ENCODE results near the gene CLIP1.

Gene CLIP1

GRCh38 chr12:122354958-122355641, 67.4 kb downstream of the CLIP1 start:
- no peak for DNase-seq

GRCh38 chr12:122352394-122352793, 70.1 kb downstream of the CLIP1 start:
- DNase-seq, result no peak

- DNase-seq, result no peak
Observed at GRCh38 chr12:122350141-122350848, 72.2 kb downstream of the CLIP1 start.

- DNase-seq, result no peak
Observed at GRCh38 chr12:122349078-122349477, 73.4 kb downstream of the CLIP1 start.

GRCh38 chr12:122348505-122348904, 74.0 kb downstream of the CLIP1 start:
- no peak for DNase-seq

- no peak for DNase-seq
Observed at GRCh38 chr12:122346054-122346453, 76.4 kb downstream of the CLIP1 start.

- DNase-seq, result no peak
Observed at GRCh38 chr12:122345042-122345441, 77.4 kb downstream of the CLIP1 start.

GRCh38 chr12:122336015-122336946, 86.2 kb downstream of the CLIP1 start:
- DNase-seq, result peak; percentile 13

- DNase-seq, result no peak
Observed at GRCh38 chr12:122333142-122334087, 89.1 kb downstream of the CLIP1 start.

GRCh38 chr12:122327494-122328385, 94.7 kb downstream of the CLIP1 start:
- no peak for DNase-seq

GRCh38 chr12:122327014-122327413, 95.5 kb downstream of the CLIP1 start:
- no peak for DNase-seq

- no peak for DNase-seq
Observed at GRCh38 chr12:122326586-122326985, 95.9 kb downstream of the CLIP1 start.

GRCh38 chr12:122323311-122324019, 99.0 kb downstream of the CLIP1 start:
- no peak for DNase-seq

GRCh38 chr12:122322501-122322900, 100.0 kb downstream of the CLIP1 start:
- DNase-seq, result no peak

GRCh38 chr12:122318607-122319605, 103.6 kb downstream of the CLIP1 start:
- no peak for DNase-seq

- no peak for DNase-seq
Observed at GRCh38 chr12:122312926-122313325, 109.5 kb downstream of the CLIP1 start.

GRCh38 chr12:122311696-122312095, 110.8 kb downstream of the CLIP1 start:
- DNase-seq, result no peak

- no peak for DNase-seq
Observed at GRCh38 chr12:122310626-122311333, 111.7 kb downstream of the CLIP1 start.
